PFSK-1 (cell line): ENCODE data around the gene GMDS.

ENCODE experiments used
- FOXP2 ChIP-seq: optimal IDR thresholded peaks from 2 replicates; pipeline ENCODE3; 2011; ENCODE audit warnings: borderline replicate concordance, control low read depth, inconsistent platforms; ENCODE audit not compliant: insufficient read depth; ENCODE audit errors: extremely low read length, extremely low read depth
- POLR2AphosphoS5 ChIP-seq: IDR thresholded peaks from 2 replicates; pipeline ENCODE4 v1.6.1; 2012; ENCODE audit warnings: low read depth, mild to moderate bottlenecking, control low read depth, low read length, moderate library complexity
- SIN3A ChIP-seq: IDR thresholded peaks from 2 replicates; pipeline ENCODE4 v1.6.1; 2012; ENCODE audit warnings: mild to moderate bottlenecking, low read length, moderate library complexity, borderline replicate concordance; ENCODE audit not compliant: insufficient read depth
- TAF1 ChIP-seq: IDR thresholded peaks from 2 replicates; pipeline ENCODE4 v1.6.1; 2012; ENCODE audit warnings: low read length, control low read depth, borderline replicate concordance; ENCODE audit not compliant: insufficient read depth
- TF ChIP-seq, protein P1 (sequence below), 2 experiments: IDR thresholded peaks; 2 replicates each; pipeline versions ENCODE4 v1.6.1 to v1.8.0; 2011 to 2012; ENCODE audit warnings: low read depth in 2 of 2, low read length in 2 of 2, control low read depth in 1 of 2, inconsistent platforms in 1 of 2, mild to moderate bottlenecking in 1 of 2, moderate library complexity in 1 of 2; ENCODE audit not compliant: insufficient read depth in 1 of 2

The GMDS gene

DNA sequence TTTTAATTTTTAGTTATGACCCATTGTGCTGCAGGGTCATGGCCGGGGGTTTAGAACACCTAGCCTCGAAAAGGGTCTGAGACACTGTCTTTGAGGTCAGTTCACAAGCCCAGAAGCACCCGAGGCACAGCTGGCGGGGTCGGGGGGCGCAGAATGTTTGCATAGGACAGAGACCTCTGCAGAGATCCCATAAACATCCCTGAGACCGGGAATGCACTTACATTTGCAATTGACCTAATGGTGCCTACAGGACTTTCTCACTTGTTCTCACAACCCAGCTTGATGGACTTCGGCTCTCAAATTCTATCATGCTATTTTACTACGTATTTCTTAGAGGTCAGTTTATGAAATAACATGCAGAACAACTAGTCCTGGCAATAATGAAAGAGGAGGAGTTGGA lies 669.2 kb downstream of the GMDS start:
- TF ChIP-seq POLR2AphosphoS5: no peak
- TF ChIP-seq TAF1: no peak
- TF ChIP-seq SIN3A: no peak
- TF ChIP-seq, protein P1, sequence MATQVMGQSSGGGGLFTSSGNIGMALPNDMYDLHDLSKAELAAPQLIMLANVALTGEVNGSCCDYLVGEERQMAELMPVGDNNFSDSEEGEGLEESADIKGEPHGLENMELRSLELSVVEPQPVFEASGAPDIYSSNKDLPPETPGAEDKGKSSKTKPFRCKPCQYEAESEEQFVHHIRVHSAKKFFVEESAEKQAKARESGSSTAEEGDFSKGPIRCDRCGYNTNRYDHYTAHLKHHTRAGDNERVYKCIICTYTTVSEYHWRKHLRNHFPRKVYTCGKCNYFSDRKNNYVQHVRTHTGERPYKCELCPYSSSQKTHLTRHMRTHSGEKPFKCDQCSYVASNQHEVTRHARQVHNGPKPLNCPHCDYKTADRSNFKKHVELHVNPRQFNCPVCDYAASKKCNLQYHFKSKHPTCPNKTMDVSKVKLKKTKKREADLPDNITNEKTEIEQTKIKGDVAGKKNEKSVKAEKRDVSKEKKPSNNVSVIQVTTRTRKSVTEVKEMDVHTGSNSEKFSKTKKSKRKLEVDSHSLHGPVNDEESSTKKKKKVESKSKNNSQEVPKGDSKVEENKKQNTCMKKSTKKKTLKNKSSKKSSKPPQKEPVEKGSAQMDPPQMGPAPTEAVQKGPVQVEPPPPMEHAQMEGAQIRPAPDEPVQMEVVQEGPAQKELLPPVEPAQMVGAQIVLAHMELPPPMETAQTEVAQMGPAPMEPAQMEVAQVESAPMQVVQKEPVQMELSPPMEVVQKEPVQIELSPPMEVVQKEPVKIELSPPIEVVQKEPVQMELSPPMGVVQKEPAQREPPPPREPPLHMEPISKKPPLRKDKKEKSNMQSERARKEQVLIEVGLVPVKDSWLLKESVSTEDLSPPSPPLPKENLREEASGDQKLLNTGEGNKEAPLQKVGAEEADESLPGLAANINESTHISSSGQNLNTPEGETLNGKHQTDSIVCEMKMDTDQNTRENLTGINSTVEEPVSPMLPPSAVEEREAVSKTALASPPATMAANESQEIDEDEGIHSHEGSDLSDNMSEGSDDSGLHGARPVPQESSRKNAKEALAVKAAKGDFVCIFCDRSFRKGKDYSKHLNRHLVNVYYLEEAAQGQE (IDR thresholded peaks at IDR 0.05; ENCODE audit: insufficient read depth in 1 of 2, low read depth in 2 of 2, low read length in 2 of 2): no peak
- TF ChIP-seq FOXP2: no peak

- no peak for TF ChIP-seq FOXP2
- no peak for TF ChIP-seq TAF1
- TF ChIP-seq, protein P1 (IDR thresholded peaks at IDR 0.05; ENCODE audit: insufficient read depth in 1 of 2, low read depth in 2 of 2, low read length in 2 of 2): no peak
- no peak for TF ChIP-seq SIN3A
- TF ChIP-seq POLR2AphosphoS5: no peak
Measured at GRCh38 chr6:1575210-1576041, 670.0 kb downstream of the GMDS start.

DNA sequence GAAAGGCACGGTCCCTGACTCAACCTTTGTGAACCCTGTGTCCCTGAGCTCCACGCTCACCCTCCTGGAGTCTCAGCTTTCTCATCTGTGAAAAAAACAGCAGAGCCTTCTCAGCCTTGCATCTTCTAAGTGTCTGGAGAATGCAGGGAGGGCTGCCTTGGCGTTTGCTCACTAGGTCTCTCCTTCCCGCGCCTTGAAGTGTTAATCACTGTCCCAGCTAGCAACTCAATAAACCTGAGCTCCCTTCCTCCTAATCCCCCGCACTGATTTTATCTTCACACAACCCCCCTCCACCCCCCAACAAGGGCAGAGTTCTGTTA lies 670.6 kb downstream of the GMDS start:
- TF ChIP-seq POLR2AphosphoS5 (no peak), SIN3A (no peak), FOXP2 (no peak), TAF1 (no peak)
- TF ChIP-seq, protein P1 (IDR thresholded peaks at IDR 0.05; ENCODE audit: insufficient read depth in 1 of 2, low read depth in 2 of 2, low read length in 2 of 2): no peak

DNA sequence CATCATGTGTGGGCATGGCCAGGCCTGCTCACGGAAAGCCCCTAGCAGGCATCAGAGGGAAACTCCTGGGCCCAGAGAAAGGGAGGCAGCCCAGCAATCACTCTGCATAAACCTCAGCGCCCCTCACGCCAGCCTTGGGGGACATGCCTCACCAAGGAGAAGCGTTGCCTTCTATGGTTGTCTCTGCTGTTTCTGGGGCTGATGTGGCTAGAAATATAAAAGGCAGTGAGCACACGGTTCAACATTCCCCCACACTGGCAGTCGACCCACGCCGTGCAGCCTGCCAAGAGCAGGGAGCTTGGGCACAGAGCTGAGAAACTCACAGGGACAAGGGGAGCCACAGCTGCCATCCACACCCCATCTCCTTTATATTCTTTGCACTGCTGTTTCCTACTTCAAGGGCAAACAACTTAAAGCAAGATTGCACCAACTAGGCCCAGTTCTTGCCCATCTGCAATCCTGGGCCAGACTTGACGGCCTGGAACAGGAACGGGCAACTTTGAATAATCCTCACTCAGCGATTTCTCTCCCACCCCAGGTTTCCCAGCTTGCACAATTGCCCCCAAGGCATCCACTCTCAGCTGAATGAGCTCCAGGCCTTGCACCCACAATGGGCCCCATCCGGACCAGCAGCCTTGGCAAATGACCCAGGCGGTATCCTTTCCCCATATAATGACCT lies 671.2 kb downstream of the GMDS start:
- no peak for TF ChIP-seq SIN3A
- no peak for TF ChIP-seq POLR2AphosphoS5
- no peak for TF ChIP-seq TAF1
- TF ChIP-seq FOXP2: no peak
- TF ChIP-seq, protein P1 (IDR thresholded peaks at IDR 0.05; ENCODE audit: insufficient read depth in 1 of 2, low read depth in 2 of 2, low read length in 2 of 2): no peak
